HG02763 (cell line): ENCODE results near the gene TRIM65.
"Not testable (repeated sequence)": the region's sequence is repeated elsewhere in the genome, so short reads cannot be mapped to it uniquely, and the experiment has no call there.

Experiments used
- ATAC-seq: cut with Tn5 transposase; IDR thresholded peaks from one replicate; pipeline ENCODE4 v1.9.1; 2021; ENCODE audit warnings: mild to moderate bottlenecking, moderate library complexity; ENCODE audit not compliant: unreplicated experiment

Gene TRIM65

DNA sequence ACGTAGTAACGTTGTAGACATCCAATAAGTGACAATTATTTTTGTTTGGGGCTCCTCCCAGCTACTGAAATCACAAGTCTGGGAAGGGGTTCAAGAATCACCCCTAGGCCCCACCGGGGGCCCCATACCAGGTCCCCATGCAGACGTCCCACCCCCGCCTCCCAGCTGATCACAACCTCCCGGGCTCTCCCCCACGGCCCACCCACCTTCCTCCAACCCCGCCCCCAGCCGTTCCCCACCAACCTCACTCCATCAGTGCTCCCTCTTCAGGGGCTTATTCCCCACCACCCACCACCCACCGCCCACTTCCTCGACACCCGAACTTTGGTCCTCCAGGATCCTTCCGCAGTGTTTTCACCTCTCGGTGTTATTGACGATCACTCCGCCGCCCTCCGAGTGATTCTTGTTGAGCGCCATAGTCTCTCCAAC is 41.9 kb downstream of the TRIM65 start:
- no peak for ATAC-seq

DNA sequence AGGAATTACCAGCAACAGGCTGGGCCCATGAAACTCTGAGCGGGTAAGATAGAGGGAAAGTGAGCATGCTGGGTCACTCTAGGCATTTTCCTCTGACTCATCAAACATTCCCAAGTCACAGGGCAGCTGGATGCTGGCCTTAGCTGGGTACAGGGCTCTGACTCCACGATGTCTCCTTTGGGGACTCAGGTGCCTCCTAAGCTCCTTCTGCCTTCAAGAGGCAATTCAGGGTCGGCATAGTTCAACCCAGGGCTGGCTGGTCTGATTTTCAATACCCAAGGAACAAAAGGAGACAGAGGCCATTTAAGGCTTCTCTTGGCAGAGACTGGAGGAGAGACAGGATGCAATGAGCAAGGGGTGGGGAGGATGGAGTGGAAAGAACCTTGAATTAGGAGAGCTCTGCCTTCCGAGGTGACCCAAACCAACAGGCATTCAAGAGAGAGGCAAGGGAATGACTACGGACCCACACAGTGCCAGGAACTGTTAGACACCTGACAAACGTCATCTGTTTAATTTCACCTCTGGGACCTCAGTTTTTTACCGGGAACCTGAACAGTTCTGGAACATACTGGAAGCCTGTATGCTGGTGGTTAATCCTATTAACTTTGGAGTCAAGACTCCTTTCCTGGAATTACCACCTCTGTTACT is 42.5 kb downstream of the TRIM65 start:
- no peak for ATAC-seq

DNA sequence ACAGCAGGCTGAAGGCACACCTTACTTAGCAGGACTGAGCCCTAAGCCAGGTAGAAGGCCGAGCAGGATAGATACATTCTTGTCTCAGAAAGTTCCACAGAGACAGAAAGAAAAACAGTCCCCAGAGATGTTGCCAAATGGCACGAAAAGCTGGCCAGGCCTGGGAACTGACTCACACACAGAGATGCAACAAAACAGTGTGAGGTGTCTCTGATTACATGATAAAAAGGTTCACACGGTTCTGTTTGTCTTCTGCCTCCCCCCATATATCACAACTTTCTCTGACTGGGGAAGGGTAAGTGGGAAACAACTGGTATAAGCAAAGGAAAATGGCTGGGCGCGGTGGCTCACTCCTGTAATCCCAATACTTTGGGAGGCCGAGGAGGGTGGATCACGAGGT is 43.3 kb downstream of the TRIM65 start:
- no peak for ATAC-seq

DNA sequence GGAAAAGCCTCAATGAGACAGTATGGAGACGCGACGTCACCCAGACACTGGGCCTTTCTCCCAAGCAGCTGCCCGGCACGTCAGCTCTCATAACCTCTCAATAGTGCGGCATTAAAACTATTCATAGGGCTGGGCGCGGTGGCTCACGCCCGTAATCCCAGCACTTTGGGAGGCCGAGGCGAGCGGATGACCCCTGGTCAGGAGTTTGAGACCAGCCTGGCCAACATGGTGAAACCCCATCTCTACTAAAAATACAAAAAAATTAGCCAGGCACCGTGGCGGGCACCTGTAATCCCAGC is 45.1 kb downstream of the TRIM65 start:
- not testable (repeated sequence) for ATAC-seq

DNA sequence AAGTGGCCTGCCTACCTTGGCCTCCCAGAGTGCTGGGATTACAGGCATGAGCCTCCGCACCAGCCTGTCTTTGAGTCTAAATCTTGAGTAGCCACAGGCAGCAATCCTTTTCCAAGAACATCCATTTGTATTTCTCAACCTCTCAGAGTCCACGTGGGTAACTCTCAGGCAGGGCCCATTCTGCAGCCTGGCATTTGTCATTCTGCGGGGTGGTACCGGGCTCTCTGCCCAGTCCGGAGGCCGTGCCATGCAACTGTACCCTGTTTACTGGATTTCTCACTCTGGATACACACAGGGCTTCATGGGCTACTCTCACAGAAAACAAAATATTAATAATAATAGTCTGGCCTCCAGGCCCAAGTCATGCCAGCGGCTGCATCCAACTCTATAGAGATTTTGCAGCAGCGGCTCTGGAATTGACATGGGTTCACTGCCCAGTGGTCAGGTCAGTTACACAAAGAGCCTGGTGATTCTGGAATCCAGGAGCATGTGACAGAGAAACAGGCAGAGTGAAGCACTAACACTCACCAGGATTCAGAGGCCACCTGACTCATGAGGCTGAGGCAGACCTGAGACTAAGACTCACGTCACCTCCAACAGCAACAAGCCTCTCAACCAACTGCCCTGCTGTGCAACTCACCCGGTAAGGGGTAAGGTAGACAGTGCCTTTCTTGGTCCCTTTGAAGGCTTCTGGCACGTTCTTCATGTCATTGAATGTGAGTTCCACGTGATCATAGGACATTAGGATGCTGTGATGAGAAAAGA is 45.6 kb downstream of the TRIM65 start:
- ATAC-seq, result no peak

DNA sequence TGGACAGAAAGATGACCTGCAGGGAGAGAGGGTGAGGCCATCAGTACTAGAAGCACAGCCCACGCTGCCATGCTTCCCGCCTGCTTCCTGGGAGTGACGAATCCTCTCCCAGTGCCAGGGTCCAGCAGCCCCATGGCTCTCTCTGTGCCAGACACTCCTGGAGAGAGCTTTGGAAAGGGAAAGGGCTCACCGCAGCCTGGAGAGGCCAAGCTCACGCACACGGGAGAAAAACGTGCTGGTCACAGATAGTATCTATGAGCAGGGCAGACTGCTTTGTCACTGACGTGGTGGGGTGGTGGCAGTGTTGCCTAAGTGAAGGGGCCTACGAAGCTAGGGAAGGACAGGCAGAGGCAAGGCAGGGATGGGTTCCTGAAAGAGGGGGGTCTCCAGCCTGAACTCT is 47.0 kb downstream of the TRIM65 start:
- no peak for ATAC-seq

DNA sequence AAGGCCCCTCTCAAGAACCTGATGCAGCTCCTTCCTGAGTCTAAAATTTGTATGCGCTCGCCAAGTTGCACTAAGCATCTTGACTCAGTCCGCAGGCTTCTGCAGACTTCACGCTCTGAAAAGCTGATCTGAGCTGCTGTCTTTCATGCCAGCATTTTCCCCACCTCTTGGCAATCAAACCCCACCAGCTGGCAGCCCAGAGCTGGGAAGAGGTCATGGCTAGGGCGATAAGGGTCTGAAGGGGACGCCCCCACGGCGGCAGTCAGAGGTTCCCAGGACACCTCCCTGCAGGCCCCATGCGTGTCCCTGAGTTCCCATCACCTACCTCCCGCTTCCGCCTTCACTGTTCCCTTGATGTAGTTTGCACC is 47.5 kb downstream of the TRIM65 start:
- ATAC-seq, result no peak

DNA sequence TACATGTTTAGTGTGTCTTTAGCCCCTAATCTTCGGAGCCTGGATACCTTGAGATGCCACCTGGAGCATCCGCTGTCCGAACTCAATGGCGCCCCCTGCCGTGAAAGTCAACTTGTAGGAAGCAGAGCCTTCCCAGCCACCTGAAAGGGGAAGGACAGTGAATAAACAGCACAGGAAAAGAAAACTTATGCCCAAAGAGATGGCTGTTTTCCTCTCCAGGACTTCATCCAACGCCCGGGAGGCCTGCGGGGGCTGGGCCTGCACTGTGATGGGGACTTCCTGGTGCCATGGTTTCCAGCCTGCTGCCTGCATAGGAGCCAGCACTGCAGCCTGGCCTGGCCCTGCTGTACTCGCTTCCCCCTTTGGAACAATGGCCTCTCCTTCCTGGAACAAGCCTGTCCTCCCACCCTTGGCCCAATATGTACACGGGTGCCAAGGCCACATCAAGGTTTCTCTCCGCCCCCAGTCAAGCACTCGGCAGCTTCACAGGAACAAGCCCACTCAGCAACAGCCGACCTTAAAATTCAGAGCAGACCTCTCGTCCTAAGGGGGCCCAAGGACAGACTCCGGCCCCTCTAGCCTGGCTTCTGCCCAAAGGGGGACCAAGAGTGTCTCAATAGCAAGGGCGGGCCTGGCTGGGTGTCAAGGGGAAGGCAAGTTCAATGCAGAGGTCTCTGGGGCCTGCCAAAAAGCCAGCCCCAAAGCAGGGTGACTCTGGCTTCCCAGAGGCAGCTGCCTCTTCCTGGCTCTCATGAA is 48.0 kb downstream of the TRIM65 start:
- ATAC-seq, result no peak

DNA sequence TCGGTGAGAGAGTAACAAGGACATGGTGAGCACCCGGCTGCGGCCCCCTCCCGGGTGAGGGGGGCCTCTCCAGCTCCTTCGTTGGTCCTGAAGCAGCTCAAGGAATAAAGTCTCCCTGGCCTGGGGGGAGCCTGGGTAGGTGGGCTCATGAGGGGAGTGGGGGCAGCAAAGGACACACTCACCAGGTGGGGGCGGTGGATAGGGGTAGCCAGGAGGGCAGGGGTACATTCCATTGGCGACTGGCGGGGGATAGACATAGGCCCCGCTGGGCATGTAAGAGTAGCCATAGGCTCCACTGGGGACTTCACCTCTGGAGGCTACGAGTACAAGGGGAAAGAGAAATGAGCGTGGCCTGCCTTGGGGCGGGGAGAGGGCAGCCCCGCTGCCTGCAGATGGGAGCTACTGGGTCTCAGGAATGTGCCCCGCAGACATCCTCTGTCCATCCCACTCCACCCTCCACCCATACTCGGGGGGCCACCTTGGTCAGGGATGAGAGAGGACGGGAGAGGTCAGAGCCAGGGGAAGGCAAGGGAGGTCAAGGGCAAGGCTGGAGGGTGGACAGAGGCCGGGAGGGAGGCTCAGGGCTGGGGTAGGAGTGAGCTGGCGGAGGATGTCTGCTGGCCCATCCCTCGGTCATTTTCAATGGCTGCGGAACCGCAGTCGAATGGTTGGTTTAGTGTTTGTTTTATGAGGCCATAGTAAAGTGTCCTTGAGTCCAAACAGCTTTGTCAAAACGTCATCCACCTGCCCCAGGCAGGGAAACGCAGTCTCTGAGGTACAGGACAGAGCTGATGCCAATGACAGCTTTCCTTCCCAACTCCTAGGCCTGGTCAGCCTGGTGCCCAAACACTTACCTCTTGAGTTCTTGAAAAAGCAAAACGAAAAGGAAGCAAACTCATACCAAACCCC is 48.9 kb downstream of the TRIM65 start:
- no peak for ATAC-seq

DNA sequence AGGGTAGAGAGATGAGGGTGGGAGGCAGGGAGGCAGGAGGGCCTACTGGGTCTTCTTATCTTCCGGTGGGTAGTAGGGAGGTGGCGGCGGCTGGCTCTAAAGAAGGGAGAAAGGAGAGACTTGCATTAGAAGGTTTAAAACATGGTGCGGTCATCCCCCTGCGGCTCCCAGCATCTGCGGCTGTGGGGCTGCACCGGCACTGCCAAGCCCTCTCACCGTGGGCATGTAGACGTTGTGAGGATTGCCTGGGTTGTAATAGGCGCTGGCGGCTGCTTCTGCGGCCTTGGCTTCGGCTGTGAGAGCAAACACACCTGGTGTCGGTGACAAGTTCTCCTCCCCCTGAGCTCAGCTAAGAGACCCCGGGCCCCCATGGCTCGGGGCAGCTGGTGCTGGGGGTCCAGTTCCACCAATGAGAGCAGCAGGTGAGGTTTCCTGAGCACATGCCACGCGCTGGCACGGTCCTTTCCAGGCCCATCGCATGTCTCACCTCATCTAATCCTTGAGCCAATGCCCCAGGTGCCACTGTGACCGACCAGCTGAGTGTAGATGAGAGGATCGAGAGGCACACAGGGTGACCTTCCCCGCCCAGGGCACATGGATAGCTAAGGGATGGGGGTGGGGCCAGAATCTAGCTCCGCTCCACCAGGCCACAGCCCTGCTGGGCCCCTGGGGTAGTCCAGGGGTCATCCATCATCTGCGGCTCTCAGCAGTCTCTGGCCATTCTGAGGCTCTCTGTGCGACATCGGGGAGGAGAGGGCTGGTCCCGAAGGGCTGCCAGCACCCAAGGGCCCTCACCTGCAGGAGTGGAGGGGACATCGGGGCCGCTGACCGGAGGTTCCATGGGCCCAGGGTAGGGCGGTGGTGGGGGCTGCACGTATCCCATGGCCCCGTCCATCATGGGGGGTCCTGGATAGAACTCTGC is 49.8 kb downstream of the TRIM65 start:
- ATAC-seq, result no peak

DNA sequence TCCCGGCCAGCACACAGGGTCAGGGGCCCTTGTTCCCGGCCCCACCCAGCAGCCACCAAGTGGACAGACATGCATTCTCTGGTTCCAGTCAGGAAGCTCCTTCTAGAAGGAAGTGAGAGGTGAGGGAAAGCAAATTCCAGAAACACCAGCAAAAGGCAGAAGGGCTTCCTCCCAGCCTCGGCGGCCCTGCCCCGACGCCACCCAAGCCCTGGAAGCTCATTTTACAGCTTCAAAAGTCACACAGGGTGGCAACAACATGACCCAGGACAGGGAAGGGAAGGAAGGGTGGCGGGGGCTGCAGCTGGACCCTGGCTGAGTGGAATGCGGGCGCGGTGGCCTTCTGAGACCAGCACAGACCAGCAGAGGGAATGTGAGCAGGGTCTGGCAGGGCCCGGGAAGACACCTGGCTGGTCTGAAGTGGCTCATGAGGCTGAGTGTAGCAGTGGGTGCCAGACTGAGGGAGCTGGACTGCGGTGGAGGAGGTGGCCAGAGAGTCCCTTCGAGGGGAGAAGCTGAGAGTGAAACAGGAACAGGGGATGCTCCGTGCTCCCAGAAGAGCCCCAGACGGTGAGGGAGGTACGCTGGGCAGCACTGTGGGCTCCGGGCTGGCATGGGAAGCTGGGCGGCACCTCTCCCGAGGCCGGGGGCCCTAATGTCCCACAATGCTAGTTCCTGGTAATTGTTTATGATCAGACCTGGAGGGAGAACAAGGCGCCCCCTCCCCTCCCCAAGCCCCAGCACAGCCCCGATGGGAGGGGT is 50.6 kb downstream of the TRIM65 start:
- ATAC-seq, result no peak

DNA sequence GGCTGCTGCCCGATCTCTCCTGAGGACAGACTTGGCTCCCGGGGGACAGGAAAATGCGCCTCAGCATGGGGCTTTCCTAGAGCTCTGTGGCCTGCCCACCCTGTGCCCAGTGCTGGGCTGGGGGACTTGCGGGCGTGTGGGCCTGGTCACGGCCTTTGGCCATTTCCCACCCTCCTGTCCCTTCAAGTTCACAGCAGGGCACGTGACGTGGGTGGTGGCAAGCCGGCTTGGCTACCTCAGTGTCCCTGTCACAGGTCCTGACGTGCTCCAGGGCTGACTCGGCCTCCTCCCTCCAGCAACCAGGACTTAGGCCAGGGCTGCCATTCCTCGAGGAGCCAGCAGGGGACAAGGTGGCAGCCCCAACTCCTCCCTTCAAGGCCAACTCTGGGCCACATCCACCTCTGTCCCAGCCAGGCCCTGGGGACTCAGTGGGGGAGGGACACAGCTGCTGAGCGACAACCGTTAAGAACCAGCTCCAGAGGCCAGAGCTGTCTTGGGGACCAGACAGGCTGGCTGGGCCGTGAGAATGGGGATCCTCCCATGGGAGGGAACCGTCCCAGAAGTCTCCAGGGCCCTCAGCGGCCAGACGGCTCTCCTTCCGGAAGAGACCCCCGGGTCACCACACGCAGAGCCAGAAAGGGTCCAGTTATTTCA is 51.6 kb downstream of the TRIM65 start:
- peak; percentile 58 for ATAC-seq

DNA sequence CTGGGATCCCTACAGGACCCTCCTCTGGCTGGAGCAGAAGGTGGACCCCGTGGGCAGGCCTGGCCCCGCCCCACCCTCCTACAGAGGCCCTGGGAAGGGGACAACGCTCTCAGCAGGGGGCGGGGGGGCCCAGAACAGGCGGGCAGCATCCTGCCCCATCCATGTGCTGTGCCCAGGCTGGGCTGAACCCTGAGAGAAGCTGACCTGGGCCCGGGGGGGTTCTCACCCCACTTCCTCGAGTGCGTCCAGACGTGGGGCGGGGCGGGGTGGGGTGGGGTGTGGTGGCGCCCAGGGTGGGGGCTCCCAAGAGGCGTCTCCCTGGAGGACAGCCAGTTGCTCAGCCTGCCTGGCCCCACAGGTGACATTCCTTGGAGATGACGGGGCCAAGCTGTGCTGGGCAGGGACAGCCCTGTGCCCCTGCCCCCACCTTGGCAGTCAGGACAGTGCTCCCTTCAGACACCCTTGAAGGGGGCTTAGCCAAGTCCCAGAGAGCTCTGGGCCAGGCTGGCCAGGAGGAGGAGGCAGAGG is 52.2 kb downstream of the TRIM65 start:
- no peak for ATAC-seq

DNA sequence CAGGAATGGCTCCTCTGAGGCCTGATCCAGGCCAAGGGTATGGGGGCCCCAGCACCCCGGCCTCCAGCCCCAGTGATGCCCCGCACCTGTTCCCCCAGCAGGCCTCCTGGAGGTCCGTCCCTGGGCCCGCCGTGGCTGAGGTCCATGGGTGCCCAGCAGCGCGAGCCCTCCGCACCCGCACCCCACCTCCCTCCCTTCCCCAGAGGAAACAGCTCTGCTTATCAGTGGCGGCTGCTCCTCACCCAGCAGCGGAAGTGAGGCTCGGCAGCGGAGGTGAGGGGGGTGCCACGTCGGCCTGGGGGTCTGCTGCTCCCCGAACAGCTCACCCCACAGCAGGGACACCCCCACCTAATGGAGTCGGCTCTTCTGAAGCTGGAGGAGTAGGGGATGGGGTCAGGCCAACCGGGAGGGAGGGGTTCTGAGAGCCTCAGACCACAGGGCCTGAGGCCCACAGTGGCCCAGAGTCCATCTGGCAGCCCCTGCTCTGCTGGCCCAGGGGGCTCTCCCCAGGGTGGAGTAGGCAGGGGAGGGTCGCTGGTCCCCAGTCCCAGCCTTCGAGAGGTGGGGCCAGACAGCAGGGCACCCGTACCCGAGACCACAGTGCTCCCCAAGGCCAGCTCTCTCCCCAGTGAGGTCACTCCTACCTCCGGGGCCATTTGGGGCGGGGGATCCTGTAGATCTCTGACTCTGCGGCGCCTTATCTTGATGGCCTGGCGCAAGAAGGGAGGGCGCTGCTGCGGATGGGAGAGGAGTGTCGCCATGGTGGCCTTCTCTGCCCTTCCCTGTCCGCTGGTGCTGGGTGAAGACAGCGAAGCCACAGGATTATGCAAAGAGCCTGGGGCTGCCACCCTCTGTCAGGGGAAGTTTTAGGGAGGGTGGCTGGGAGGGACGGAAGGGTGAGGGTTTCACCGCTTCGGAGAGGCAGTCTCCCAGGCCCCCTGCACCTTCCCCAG is 52.9 kb downstream of the TRIM65 start, which contains the start of gene UNC13D:
Gene UNC13D, minus strand, starts transcription at position 828 of the 953 bp plus-strand sequence. Its CDS starts 67 bp downstream, at position 761.
- no peak for ATAC-seq

DNA sequence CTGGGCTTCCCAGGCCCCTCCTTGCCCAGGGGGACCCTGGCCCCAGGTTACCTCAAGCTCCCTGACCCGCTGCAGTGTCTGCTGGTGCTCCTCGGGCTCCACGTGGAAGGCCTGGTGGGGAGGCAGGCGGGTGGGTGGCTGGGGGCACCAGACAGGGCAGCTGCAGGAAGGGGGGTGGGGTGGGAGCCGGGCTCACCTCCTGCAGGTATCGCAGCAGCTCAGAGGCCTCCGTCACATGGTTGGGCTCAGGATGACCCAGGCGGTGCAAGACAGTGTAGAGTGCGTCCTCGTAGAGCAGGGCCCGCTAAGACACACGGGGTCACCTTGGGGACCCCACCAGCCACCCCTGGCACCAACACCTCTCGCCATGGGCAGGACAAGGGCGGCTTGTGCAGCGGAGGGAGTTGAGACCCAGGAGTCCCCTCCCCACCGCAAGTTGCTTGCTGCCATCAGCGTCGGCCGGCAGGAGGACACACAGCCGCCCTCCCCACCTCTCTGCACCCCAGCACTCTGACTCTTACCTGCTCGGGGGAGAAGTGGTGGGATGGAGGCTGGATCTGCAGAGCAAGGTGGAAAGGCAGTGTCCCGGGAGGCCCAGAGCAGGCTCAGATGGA is 53.7 kb downstream of the TRIM65 start:
- no peak for ATAC-seq

DNA sequence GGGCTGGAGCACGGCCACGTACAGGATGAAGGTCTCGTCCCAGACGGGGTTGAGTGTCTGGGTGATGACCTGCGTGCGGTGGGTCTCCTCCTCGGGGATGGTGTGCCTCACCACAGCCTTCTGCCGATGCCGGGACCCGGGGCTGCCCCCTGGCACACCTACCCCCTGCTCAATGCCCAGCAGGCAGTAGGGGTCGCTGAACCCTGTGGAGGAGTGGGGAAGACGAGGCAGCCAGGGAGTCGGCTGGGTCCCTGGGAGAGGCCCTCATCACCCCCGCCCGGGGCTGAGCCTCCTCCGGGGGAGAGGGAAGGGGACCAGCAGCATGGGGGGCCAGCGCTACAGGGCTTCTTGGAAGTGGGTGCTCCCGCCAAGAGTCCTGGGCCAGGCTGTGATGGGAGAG is 54.3 kb downstream of the TRIM65 start:
- no peak for ATAC-seq

DNA sequence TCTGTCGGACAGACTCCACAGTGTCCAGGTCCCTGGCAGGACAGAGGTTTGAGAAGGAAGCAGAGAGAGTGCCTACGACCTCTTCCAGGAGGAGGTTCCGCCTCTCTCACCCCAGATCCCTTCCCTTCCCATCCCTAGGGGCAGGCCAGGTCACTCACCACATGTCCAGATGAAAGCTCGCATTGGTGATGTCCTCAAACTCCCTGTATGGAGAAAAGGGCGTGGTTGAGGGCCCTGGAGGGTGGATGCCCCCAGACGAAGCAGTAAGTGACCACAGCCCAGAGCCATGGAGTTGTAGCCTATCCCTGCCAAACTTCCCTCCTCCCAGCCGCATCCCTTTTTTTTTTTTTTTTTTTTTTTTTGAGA is 56.0 kb downstream of the TRIM65 start:
- ATAC-seq, result no peak
